ENCODE measurements around the gene MINK1.

DNA sequence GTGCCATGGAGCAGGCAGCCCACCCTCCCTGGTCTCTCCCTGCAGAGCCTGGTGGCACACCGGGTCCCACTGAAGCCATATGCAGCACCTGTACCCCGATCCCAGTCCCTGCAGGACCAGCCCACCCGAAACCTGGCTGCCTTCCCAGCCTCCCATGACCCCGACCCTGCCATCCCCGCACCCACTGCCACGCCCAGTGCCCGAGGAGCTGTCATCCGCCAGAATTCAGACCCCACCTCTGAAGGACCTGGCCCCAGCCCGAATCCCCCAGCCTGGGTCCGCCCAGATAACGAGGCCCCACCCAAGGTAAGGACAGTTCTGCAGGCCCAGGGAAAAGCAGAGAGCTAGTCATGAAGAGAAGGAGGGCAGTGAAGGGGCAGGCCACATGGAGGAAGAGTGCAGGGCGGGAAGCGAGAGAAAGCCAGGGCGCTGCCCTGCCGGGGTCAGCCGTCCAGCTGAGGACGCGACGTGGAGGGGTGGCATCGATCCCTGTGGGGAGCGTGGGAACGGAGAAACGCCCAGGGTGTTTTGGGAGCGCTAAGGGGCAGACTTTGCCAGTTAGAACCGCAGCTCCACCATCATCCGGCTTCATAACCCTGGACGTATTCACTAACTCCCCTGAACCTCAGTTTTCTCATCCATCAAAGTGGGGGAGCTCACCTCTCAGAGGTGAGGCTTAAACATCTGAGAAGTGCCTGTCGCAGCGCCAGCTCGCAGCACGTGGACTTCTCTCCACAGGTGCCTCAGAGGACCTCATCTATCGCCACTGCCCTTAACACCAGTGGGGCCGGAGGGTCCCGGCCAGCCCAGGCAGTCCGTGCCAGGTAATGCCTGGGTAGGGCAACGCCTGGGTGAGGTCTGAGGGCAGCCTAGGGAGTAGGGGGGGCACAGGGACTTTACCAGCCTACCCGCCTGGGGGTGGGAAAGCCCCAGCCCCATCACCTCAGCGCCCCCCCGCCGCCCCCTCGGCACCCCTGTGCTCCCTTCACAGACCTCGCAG lies 58.6 kb downstream of the MINK1 start:
- TF ChIP-seq, protein P1, sequence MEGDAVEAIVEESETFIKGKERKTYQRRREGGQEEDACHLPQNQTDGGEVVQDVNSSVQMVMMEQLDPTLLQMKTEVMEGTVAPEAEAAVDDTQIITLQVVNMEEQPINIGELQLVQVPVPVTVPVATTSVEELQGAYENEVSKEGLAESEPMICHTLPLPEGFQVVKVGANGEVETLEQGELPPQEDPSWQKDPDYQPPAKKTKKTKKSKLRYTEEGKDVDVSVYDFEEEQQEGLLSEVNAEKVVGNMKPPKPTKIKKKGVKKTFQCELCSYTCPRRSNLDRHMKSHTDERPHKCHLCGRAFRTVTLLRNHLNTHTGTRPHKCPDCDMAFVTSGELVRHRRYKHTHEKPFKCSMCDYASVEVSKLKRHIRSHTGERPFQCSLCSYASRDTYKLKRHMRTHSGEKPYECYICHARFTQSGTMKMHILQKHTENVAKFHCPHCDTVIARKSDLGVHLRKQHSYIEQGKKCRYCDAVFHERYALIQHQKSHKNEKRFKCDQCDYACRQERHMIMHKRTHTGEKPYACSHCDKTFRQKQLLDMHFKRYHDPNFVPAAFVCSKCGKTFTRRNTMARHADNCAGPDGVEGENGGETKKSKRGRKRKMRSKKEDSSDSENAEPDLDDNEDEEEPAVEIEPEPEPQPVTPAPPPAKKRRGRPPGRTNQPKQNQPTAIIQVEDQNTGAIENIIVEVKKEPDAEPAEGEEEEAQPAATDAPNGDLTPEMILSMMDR (IDR thresholded peaks at IDR 0.05) = no peak
- TF ChIP-seq POLR2AphosphoS5 (IDR thresholded peaks at IDR 0.05) = no peak

All from transverse colon (tissue), 4 donors.